SIG-M5 treated with dmso at 0.1 percent for 504 hours (cell line): Measurements from ENCODE around the gene SIT1.
"Not testable (repeated sequence)": the region's sequence is repeated elsewhere in the genome, so short reads cannot be mapped to it uniquely, and the experiment has no call there.

Source experiments
- DNase-seq: peaks from one replicate; lab custom pipeline; 2025; ENCODE audit not compliant: unreplicated experiment; lab: John Stamatoyannopoulos, UW

SIT1 gene

DNA sequence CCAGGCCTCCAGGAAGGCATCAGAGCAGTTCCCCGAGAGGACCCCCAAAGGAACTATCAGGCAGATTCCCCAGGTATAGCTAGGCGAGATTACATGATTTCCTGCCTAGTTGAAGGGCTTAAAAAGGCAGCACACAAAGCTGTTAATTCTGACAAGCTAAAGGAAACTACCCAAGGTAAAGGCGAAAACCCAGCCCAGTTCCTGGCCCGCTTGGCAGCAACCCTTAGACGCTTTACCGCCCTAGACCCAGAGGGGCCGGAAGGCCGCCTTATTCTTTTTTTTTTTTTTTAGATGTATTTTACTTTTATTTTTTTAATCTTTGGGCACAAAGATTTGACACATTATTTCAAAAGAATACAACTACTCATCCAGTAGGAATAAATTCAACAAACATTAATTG is 12.0 kb downstream of the SIT1 start:
- not testable (repeated sequence) for DNase-seq

DNA sequence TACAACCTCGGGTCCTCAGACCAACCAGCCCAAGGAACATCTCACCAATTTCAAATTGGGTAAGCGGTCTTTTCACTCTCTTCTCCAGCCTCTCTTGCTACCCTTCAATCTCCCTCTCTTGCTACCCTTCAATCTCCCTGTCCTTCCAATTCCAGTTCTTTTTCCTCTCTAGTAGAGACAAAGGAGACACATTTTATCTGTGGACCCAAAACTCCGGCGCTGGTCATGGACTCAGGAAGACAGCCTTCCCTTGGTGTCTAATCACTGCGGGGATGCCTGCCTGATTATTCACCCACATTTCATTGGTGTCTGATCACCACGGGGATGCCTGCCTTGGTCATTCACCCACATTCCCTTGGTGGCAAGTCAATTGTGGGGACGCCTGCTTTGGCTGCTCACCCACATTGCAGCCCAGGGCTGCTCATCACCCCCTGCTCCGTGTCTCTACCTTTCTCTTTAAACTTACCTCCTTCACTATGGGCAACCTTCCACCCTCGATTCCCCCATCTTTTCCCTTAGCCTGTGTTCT is 13.2 kb downstream of the SIT1 start:
- DNase-seq, result not testable (repeated sequence)

DNA sequence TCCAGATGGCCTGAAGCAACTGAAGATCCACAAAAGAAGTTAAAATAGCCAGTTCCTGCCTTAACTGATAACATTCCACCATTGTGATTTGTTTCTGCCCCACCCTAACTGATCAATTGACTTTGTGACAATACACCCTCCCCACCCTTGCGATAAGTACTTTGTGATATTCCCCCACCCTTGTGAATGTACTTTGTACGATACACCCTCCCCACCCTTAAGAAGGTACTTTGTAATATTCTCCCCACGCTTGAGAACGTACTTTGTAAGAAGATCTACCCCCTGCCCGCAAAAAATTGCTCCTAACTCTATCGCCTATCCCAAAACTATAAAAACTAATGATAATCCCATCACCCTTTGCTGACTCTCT is 13.9 kb downstream of the SIT1 start:
- DNase-seq, result not testable (repeated sequence)

DNA sequence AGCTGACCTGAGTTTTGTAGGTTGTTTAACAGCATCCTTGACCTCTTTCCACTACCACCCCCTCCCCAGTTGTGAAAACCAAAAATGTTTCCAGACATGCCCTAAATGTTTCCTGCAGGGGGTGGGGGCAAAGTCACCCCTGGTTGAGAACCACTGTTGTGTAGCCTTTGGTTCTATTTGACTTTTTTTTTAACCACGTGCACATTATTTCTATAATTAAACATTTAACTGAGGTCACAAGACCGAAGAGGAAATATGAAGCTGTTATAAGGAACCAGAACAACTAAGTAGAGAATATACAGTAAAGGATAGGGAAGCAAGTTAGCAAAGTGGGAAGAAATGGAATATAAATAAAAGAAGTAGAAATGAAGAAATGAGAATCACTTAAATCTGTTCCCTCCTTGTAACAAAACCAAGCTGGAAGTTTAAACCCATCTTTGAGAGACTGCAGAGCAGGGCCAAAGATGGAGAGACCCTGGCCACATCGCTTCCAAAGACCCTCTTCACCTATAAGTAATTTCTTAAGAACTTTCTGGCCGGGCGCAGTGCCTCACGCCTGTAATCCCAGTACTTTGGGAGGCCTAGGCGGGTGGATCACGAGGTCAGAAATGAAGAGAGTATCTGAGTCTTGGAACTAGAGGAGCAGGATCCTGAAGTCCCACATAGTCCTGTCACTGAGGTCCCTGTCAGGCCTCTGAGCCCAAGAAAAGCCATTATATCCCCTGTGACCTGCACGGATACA is 14.4 kb downstream of the SIT1 start:
- peak; percentile 31 for DNase-seq

DNA sequence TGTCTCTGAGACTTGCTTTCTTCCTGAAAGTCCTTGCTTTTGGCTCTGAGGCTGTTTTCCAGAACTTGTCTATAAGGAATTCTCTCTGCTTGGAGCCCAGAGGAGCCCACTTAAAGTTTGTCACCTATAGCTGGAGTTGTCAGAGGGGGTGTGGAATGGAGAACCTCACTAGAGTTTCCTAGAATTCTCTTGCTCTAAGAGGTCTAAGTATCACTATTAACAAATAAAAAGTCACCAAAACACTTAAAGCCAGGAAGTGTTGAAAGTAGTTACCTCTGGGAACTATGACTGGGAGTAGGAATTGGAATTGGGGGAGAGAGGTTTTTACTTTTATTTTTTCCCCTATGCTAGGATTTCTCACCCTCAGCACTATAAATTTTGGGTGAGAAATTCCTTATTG is 15.0 kb downstream of the SIT1 start:
- no peak for DNase-seq

DNA sequence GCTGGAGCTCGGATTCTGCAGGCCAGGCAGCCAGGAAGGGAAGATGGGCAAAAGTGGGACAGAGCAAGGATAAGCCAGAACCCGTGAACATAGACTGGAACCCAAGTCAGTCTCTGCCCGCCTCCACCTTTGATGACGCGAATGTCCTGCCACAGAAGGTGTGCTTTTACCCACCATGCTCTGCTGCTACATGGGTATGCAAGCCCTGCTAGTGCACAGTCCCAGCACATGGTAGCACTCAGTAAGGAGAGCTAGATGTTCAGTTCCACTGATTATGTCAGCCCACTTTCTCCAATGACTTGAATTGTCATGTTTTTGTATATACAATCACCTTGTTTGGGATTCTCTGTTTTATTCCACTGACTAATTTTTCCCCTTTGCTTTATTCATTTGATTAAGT is 21.1 kb downstream of the SIT1 start:
- DNase-seq, result no peak

DNA sequence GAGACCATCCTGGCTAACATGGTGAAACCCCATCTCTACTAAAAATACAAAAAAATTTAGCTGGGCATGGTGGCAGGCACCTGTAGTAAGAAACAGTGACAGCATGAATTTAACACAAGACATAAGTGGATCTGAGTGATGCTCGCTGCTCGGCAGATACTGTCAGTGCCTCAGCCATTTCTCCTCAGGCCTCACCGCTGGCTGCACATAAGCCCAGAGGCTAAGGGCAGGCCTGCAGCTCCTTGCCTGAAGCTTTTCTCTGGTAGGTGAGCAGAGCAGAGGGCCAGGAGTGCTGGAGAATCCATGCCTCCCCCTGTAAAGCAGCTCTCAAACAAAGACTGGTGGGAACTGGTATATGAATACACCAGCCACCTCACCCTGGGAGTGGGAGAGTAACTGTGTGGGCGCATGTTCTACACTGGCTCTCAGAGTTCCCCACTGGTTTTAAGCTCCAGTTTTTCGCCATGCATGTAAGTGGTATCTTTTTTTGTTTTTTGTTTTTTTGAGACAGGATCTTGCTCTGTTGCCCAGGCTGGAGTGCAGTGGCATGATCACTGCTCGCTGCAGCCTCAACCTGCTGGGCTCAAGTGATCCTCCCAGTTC is 22.2 kb downstream of the SIT1 start:
- no peak for DNase-seq

DNA sequence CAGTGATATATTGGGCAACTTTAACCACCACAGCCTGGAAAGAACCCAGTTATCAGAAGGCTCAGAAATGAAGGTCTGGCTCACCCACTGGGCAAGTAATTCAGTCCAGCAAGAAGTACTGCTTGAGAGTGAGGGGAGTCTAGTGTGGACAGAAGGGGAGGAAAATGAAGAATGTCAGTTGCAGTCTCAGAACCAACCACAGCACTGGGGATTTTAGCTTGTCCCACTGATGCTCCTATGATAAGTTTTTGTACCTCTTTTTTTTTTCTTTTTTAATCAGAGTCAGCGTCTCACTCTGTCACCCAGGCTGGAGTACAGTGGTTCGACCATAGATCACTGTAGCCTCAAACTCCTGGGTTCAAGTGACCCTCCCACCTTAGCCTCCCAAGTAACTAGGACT is 23.2 kb downstream of the SIT1 start:
- no peak for DNase-seq

DNA sequence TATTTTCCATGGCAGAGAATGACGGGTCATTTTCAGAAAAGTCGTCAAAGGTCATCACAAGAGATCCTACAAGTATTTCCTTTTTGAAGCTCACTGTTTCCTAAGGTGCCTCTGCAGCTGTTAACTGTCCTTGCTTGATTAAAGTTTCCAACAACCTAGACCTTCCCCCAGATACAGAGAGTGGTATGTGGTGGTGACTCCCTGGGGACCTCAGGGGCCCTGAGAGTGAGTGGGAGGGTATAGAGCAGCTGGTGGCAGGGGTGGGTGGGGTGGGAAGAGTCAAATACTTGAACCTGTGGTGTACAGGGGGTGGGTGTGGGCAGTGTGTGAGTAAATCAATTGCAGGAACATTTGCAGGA is 31.0 kb downstream of the SIT1 start:
- no peak for DNase-seq

DNA sequence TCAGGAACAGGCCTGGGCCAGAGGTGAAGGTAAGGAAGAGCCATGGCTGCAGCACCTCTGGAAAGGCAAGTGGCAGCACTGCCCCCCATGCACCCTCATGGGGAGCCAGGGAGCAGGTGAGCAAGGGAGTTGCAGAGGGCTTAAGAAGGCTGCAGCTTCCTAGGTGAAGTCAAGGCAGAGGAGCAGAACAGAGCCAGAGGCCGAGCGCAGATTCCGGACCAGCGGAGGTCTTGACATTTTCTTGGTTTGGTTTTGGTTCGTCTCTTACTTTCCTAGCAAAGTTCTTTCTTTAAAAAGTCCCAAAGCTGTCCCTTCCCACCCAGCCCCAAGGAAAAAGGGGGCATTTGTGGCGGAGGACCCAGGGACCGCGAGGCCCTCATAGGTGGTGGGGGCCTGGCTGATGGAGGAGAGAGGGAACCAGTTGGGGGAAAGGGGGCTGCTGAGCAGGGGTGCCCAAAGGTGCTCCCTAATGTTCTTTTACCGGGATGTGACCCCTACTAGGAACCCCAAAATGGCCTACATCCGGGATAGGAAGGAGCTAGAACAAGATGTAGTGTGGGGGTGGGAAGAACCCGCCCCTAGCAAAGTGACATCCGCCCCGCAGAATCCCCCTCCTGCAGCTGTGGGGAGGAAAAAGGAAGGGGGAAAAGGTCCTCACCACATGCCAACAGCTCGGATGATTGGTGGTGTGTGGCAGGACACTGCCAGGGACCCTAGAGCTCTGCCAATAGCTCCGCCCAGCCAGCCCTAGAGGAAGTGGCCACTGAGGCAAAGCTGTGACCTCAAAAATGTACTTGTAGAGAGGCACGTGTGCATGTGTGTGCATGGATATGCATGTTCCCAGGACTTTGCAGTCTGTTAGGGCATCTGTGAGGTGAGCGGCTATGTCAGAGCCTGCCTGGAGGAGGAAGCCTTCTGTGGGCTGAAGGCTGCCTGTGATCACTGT is 31.6 kb downstream of the SIT1 start:
- DNase-seq, result no peak

DNA sequence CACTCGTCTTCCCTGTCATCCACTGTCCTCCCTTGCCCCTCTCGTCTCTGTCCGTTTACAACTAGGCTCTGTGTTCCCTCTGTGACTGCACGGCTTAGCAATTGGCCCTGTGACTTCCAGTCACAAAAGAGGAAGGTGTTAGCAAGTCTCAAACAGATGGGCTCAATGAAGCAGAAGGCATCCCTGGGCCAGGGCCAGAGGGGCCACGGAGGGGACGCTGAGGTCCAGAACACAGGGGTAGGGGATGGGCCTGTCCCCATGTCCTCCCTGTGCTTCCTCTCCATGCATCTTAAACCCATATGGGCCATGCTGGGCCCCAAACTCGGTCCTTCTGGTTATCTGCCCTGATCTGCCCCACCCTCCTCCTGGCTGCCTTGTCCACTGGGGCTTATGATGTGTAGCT is 32.4 kb downstream of the SIT1 start, which contains the start of gene CD72:
CD72 (minus strand) TSS at position 89 of the 403 bp plus-strand sequence. CDS start 110 bp downstream, outside the sequence.
- no peak for DNase-seq

DNA sequence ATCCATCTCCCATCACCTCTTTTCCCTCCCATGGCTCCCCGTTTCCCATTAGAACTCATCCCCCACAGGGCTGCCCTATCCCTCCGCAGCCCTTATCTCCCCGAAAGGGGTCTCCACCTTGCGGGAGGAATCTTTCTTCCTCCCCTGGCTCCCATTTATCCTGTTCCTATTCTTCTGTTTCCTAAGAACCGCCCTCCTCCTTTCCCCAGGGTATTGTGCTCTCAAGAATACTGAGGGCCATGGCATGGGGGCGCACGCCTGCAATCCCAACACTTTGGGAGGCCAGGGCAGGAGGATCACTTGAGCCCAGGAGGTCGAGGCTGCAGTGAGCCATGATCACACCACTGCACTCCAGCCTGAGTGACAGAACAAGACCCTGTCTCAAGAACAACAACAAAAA is 33.2 kb downstream of the SIT1 start:
- DNase-seq, result no peak

DNA sequence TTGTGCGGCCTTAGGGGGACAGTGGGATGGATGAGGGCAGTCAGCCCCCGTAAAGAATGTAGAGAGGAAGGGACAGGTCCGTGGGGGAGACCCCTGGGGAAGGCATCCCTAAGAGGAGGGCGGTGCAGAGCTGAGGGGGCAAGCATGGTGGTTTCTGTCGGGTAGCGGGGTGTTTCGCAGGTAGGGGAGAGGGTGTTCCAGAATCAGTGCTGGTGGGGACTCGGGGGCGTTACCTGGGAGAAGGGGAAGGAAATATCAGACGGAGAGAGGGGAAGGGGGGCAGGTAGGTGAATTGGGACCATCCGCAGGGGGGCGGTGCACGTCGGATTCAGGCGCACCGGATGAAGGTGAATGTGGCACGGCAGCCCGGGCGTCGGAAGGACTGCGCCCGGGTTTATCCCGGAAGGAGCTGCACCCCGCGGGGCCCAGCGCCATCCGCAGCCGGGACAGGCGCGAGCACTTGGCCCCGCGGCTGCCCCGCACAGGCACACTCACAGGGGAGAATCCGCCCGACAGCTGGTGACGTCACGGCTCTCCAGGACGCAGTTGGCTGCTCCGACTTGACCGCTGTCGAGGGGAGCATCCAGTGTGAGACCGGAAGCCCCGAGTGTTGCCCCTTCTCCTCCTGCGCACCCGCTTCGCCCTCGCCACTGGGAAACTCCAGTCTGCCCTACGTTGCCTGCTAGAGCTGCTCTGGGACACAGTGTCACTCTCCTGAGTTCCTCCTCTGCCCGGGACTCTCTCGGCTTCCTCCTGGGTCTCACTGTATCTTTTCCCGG is 33.9 kb downstream of the SIT1 start:
- no peak for DNase-seq

DNA sequence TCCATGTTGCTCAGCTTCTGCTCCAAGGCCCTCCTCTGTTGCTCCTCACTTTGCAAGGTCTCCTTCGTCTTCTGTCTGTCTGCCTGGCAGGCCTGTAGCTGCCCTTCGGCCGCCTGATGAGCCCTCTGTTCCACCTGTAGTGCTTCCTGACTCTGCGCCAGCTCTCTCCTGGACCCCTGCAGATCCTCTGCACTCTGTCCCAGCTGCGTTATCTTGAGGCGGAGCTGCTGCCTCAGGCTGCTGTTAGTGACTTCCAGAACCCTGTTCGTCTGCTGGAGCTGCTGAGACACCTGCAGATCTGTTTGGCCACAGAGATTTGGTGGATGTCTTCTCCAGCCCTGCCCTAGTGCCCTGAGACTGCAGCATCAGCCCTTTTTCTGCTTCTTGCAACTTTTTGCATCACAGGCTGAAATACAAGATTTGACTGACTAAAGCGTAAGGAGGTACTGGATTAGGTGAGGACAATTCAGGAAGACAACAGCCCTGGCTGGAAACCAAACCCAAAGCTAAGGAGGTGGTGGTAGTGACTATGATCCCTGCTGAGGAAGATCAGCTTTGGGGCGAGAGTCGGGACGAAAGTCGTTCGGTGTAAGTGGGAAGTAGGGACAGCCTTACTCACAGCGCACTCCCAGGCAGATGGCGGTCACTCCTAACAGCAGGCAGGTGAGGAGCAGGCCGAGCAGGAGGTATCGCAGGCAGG is 34.6 kb downstream of the SIT1 start:
- no peak for DNase-seq

DNA sequence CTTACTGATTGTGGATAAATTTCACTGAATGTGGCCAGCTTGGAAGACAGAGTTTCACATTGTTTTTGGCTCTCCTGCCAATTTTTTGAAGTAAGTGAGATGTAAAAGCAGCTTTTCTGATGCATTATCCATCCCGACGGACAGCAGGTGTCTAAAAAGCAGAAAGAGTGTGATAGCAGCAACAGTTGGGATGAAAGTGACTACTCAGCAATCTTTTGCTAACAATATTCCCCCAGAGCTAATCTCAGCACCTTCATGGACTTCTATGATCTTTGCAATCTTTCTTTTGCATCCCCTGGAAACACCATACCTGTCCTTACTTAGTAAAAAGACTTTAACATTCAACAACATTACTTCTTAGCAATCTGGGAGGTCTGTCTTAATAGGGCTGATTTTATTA is 37.9 kb downstream of the SIT1 start:
- no peak for DNase-seq

DNA sequence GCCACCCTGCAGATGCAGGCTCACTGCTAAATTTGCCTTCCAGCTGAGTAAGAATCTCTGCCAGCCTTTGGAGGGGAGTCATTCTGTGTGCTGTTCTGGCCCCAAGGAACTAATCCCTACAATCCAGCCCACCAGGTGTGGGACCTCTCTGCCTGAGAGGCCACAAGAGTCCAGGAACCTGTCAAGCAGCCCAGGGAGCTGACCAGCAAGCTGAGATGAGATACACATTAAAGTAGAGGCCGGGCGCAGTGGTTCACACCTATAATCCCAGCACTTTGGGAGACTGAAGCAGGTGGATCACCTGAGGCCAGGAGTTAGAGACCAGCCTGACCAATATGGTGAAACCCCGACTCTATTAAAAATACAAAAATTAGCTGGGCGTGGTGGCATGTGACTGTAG is 38.7 kb downstream of the SIT1 start:
- not testable (repeated sequence) for DNase-seq

DNA sequence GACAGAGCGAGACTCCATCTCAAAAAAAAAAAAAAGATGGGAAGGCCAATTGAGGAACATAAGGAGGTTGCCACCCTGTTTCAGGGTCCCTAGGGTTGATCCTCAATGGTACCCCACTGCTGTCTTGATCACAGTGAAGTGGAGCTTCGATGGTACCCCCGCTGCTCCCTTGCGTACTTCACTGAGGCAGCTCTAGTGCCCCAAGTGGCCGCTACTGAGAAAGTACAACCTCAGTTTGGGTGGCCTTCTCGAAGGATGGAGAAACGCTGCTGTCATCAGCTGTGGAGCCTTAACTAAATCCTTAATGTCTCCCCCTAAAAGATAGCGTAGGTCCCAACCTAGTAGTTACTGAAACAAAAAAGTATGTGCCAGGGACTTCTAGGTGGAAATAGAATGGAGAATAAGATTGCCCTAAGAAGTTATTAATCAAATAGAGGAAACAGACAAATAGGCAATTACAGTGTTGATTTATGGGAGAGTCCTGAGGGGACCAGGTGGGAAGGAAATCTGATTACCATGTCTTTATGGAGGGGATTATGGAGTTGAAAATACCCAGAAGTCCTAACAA is 39.4 kb downstream of the SIT1 start:
- peak; percentile 58 for DNase-seq

DNA sequence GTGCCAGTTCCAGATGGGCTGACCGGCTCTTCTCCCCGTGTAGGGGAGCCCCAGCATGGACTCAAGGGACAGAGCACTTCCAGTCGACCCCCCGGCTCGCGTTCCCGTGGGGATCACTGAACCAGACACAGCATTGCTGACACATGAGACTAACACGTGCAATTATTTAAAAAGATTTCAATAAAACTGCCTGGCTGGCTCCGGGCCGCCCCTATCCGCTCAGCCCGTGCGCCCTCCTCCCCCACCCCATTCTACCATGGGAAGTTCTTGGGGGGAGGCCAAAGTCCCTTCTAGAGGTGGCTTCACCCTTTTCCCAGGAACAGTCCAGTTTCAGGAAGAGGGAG is 40.9 kb downstream of the SIT1 start:
- no peak for DNase-seq

DNA sequence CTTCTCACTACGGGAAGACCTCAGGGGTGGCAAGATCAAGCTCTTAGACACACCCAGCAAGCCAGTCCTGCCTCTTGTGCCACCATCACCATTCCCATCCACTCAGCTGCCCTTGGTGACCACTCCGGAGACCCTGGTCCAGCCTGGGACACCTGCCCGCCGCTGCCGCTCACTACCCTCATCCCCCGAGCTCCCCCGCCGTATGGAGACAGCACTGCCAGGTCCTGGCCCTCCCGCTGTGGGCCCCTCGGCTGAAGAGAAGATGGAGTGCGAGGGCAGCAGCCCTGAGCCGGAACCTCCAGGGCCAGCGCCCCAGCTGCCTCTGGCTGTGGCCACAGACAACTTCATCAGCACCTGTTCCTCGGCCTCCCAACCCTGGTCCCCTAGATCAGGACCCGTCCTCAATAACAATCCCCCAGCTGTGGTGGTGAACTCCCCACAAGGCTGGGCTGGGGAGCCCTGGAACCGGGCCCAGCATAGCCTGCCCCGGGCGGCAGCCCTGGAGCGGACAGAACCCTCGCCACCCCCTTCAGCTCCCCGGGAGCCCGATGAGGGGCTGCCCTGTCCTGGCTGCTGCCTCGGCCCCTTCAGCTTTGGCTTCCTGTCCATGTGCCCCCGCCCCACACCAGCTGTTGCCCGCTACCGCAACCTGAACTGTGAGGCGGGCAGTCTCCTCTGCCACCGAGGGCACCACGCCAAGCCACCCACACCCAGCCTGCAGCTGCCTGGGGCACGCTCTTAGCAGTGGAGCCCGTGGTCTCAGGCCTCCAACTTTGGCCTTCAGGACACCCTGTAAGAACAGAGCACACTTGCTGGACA is 41.5 kb downstream of the SIT1 start:
- no peak for DNase-seq
